AG04449 (cell line): ENCODE measurements around the gene TRAPPC2L.

Experiments
- CTCF ChIA-PET: fragments of 350-600 bp; formaldehyde crosslinking; extraction: SDS; loops from one replicate; lab custom pipeline; 2021; ENCODE audit warnings: antibody characterized with exemption; lab: Yijun Ruan, JAX
- POLR2A ChIA-PET: fragments of 400-600, 350-600 bp; formaldehyde crosslinking; extraction: SDS; loops from one replicate; lab custom pipeline; 2020; ENCODE audit warnings: antibody characterized with exemption, inconsistent platforms; lab: Yijun Ruan, JAX
- DNase-seq: peaks from one replicate; pipeline ENCODE4 v3.0.0-alpha.2; 2010; ENCODE audit warnings: low read depth, low spot score
- H3K4me3 ChIP-seq: 2 replicates; pipeline ENCODE4 v1.5.1; 2011; ENCODE audit warnings: low read depth, mild to moderate bottlenecking, control low read depth, low read length
- TF ChIP-seq, protein P1 (sequence below): IDR thresholded peaks from one replicate; pipeline ENCODE4 v1.5.1; 2011; ENCODE audit warnings: mild to moderate bottlenecking, moderate library complexity, low read length, control low read depth, inconsistent platforms; ENCODE audit not compliant: insufficient read depth; ENCODE audit errors: missing control alignments

Gene TRAPPC2L

DNA sequence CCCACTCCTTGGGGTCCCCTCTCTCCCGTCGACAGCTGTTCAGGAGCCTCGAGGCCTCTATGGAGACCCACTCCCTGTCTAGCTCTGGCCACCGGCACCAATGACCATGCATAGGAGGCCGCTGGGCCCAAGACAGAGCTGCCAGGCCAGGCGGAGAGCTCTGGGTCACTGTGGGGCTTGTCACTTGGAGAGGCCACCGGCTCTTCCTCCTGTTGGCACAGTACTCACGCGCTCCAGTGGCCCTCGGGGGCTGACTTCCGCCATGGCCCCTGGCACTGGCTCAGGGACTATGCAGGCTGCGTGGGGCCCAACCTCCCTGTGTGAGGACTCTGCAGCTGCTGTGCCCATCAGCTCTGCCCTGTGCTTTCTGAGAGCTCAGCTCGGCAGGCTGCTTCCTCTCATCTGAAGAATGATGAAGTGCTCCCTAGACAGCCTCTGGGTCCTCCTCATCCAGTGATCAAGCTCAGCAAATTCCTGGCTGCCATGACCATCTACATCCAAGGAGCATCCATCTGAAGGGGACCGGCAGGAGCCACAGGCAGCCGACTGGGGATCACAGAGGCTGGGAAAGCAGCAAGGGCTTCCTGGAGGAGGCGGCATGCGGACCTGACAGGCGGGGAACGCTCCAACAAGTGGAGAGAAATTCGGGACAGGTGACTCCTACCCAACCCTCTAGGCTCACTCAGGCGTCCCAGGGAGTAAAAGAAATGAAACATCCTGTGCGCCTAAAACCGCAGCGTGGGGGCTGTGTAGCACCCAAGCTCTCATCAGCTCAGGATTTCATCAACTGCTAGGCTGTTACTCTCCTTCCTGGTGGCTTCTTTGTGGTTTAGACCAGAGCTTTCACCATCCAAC is 17.0 kb upstream of the TRAPPC2L start:
- CTCF ChIA-PET: interaction anchor here (1.8 kb wide), 1 partner anchor 17 kb away, joined by 6 read pairs; the partner anchor contains the start of genes GALNS and TRAPPC2L
- no peak for DNase-seq
- POLR2A ChIA-PET: no interaction called here

GRCh38 chr16:88840600-88841215 is 16.2 kb upstream of the TRAPPC2L start:
- CTCF ChIA-PET: interaction anchor here (1.2 to 1.8 kb wide), 2 partner anchors 17 to 18 kb away, joined by 5 to 6 read pairs; partner anchors contain the start of genes GALNS and TRAPPC2L
- POLR2A ChIA-PET: interaction anchor here (0.6 kb wide), 1 partner anchor 191 kb away, joined by 3 read pairs; no protein-coding TSS in a partner anchor
- TF ChIP-seq, protein P1, sequence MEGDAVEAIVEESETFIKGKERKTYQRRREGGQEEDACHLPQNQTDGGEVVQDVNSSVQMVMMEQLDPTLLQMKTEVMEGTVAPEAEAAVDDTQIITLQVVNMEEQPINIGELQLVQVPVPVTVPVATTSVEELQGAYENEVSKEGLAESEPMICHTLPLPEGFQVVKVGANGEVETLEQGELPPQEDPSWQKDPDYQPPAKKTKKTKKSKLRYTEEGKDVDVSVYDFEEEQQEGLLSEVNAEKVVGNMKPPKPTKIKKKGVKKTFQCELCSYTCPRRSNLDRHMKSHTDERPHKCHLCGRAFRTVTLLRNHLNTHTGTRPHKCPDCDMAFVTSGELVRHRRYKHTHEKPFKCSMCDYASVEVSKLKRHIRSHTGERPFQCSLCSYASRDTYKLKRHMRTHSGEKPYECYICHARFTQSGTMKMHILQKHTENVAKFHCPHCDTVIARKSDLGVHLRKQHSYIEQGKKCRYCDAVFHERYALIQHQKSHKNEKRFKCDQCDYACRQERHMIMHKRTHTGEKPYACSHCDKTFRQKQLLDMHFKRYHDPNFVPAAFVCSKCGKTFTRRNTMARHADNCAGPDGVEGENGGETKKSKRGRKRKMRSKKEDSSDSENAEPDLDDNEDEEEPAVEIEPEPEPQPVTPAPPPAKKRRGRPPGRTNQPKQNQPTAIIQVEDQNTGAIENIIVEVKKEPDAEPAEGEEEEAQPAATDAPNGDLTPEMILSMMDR: no peak
- no peak overlapping the region for H3K4me3 ChIP-seq
- no peak for DNase-seq

More for the DNA sequence above, 17.0 kb upstream of the TRAPPC2L start:
- H3K4me3 ChIP-seq: no peak overlapping the region
- TF ChIP-seq, protein P1: no peak

DNA sequence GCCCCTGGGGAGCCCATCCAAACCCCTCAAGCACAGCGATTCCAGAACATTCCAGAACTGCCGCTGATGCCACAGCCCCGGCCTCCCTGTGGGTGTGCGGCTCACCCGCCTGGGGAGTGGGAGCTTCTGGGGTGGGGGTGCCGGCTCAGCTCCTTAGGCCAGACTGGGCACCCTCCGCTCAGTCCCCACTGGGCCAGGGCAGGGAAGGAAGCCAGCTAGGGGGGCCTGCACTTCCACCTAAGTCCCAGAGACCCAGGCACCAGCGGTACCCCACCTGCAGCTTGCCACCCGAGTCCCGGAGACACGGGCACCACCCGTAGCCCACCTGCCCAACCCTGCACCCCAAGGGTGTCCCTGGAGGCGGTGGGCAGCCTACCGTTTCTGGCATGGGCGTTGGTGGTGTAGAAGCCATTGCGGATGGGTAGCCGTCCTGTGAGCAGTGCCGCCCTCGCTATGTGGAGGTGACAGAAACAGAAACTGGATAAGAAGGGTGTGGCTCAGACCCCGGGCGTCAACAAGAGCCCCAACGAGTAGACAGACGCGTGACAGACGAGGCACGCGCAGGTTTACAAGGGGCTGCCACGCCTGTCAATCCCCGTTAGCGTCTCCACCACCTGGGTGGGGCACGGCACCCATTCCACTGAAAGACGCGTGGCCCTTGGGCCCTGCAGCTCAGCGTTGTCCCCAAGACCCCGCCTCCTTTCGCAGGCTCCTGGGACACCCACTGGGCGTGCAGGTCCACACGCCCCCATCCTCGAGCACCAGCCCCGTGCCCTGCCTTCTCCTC is 15.2 kb upstream of the TRAPPC2L start:
- TF ChIP-seq, protein P1: no peak

GRCh38 chr16:88842308-88842756 is 14.6 kb upstream of the TRAPPC2L start:
- TF ChIP-seq, protein P1: no peak
- CTCF ChIA-PET: interaction anchor here (1.2 kb wide), 1 partner anchor 16 kb away, joined by 5 read pairs; no protein-coding TSS in a partner anchor
- H3K4me3 ChIP-seq: no peak overlapping the region
- POLR2A ChIA-PET: no interaction called here
- DNase-seq: no peak

More for the DNA sequence above, 15.2 kb upstream of the TRAPPC2L start:
- ChIA-PET POLR2A (no interaction called here), CTCF (interaction anchor here (1.2 kb wide), 1 partner anchor 17 kb away, joined by 5 read pairs; no protein-coding TSS in a partner anchor)
- DNase-seq: no peak
- H3K4me3 ChIP-seq: no peak overlapping the region

- ChIA-PET POLR2A (no interaction called here), CTCF (interaction anchor here (1.1 kb wide), 1 partner anchor 15 kb away, joined by 3 read pairs; no protein-coding TSS in a partner anchor)
- no peak for DNase-seq
- H3K4me3 ChIP-seq: no peak overlapping the region
- TF ChIP-seq, protein P1: no peak
Measured at GRCh38 chr16:88842806-88843205, 14.1 kb upstream of the TRAPPC2L start.
